HG02840 (cell line): Measurements from ENCODE around the gene BRSK2.

Experiments
- ATAC-seq: cut with Tn5 transposase; IDR thresholded peaks from one replicate; pipeline ENCODE4 v1.9.1; 2021; ENCODE audit warnings: mild to moderate bottlenecking, moderate library complexity, moderate number of reproducible peaks; ENCODE audit not compliant: unreplicated experiment, low FRiP score

BRSK2 gene

GRCh38 chr11:1393038-1393710, 3.4 kb downstream of the BRSK2 start:
- no peak for ATAC-seq

GRCh38 chr11:1394936-1395772, 5.4 kb downstream of the BRSK2 start:
- no peak for ATAC-seq

- no peak for ATAC-seq
Observed at GRCh38 chr11:1395773-1396374, 6.1 kb downstream of the BRSK2 start.

GRCh38 chr11:1396375-1396841, 6.7 kb downstream of the BRSK2 start:
- ATAC-seq: no peak

- ATAC-seq: no peak
Observed at GRCh38 chr11:1397146-1397861, 7.6 kb downstream of the BRSK2 start.

- no peak for ATAC-seq
Observed at GRCh38 chr11:1397862-1398527, 8.3 kb downstream of the BRSK2 start.

GRCh38 chr11:1398528-1399235, 8.9 kb downstream of the BRSK2 start:
- no peak for ATAC-seq

- ATAC-seq: no peak
Observed at GRCh38 chr11:1399386-1400316, 9.9 kb downstream of the BRSK2 start.

GRCh38 chr11:1400317-1401170, 10.8 kb downstream of the BRSK2 start:
- ATAC-seq: no peak

- no peak for ATAC-seq
Observed at GRCh38 chr11:1401171-1401445, 11.4 kb downstream of the BRSK2 start.

GRCh38 chr11:1401656-1402221, 12.0 kb downstream of the BRSK2 start:
- ATAC-seq: no peak

GRCh38 chr11:1402355-1403077, 12.8 kb downstream of the BRSK2 start:
- ATAC-seq: no peak

GRCh38 chr11:1403078-1403620, 13.4 kb downstream of the BRSK2 start:
- no peak for ATAC-seq

GRCh38 chr11:1403721-1404460, 14.2 kb downstream of the BRSK2 start:
- no peak for ATAC-seq

- ATAC-seq: no peak
Observed at GRCh38 chr11:1404461-1405185, 14.9 kb downstream of the BRSK2 start.
